Neural crest cell (in vitro differentiated cells): Measurements from ENCODE around the gene FOXJ2. TPM values are rescaled to one million over a fixed set of nuclear protein-coding genes. Genes with fewer than 3 reads are reported as not detected.
"Not testable (repeated sequence)": the region's sequence is repeated elsewhere in the genome, so short reads cannot be mapped to it uniquely, and the experiment has no call there.

Experiments used
- DNase-seq: peaks from one replicate; pipeline ENCODE4 v3.0.0; 2021; ENCODE audit warnings: low read depth, mixed read lengths, low spot score
- H3K27ac Mint-ChIP-seq: one replicate; pipeline ENCODE4 v1.8.0; 2021; ENCODE audit warnings: mild to moderate bottlenecking, mixed read lengths; ENCODE audit not compliant: unreplicated experiment
- H3K27me3 Mint-ChIP-seq: 2 replicates; pipeline ENCODE4 v1.8.0; 2021; ENCODE audit warnings: low read depth, mild to moderate bottlenecking, mixed read lengths
- H3K36me3 Mint-ChIP-seq: 2 replicates; pipeline ENCODE4 v1.8.0; 2021; ENCODE audit warnings: low read depth, mild to moderate bottlenecking, mixed read lengths
- H3K4me1 Mint-ChIP-seq: 2 replicates; pipeline ENCODE4 v1.8.0; 2021; ENCODE audit warnings: mixed read lengths
- H3K4me3 Mint-ChIP-seq: one replicate; pipeline ENCODE4 v1.8.0; 2021; ENCODE audit warnings: mild to moderate bottlenecking, mixed read lengths
- H3K9me3 Mint-ChIP-seq: 2 replicates; pipeline ENCODE4 v1.8.0; 2021; ENCODE audit warnings: mixed read lengths
- CTCF ChIP-seq: fragments of 200-600 bp; sonication (generic); conservative IDR thresholded peaks from 2 replicates; pipeline ENCODE4 v1.5.0; 2021; ENCODE audit warnings: antibody characterized with exemption, mild to moderate bottlenecking
- total RNA-seq: library from RNA; stranded (reverse); gene quantifications from 2 replicates; pipeline ENCODE4 v1.2.1, GENCODE V29; 2021

The FOXJ2 gene
- total RNA-seq, 1 donor from 2014 or later = 14.1 TPM

DNA sequence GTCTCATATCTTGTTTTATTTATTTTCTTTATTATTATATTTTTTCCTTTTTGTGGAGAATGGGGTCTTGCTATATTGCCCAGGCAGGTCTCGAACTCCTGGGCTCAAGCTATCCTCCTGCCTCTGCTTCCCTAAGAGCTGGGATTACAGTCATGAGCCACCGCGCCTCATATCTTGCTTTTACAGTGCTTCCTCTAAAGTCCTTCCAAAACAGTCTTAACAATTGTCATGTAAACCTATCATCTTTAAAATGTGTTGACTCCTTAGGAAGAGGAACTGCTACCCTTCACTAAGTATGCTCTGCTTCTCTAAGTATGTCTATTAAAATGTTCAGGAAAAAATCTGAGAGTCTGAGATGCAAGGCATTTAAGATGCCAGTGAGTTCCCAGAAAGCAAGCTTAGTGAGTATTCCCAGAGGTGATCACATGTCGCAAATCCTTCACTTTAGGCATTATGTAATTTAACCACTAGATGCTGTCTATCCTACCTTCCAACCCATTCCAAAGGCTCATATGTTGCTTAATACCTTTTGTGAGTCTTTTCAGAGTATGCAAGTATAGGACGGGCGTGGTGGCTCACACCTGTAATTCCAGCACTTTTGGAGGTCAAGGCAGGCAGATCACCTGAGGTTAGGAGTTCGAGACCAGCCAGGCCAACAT lies 19.7 kb upstream of the FOXJ2 start:
- no peaks in the 10 kb centered on the region for H3K36me3 Mint-ChIP-seq
- no peak for TF ChIP-seq CTCF
- no peak overlapping the region for H3K4me3 Mint-ChIP-seq
- H3K27ac Mint-ChIP-seq = no peak overlapping the region
- peaks cover 36% of the 10 kb centered on the region for H3K27me3 Mint-ChIP-seq
- H3K4me1 Mint-ChIP-seq = no peaks in the 10 kb centered on the region
- DNase-seq = no peak
- H3K9me3 Mint-ChIP-seq = no peaks in the 10 kb centered on the region

GRCh38 chr12:8014836-8015235 lies 17.7 kb upstream of the FOXJ2 start:
- H3K36me3 Mint-ChIP-seq = no peaks in the 10 kb centered on the region
- no peak overlapping the region for H3K27ac Mint-ChIP-seq
- H3K4me3 Mint-ChIP-seq = no peak overlapping the region
- H3K27me3 Mint-ChIP-seq = peaks cover 57% of the 10 kb centered on the region
- DNase-seq = no peak
- TF ChIP-seq CTCF = no peak
- no peaks in the 10 kb centered on the region for H3K4me1 Mint-ChIP-seq
- H3K9me3 Mint-ChIP-seq = no peaks in the 10 kb centered on the region

DNA sequence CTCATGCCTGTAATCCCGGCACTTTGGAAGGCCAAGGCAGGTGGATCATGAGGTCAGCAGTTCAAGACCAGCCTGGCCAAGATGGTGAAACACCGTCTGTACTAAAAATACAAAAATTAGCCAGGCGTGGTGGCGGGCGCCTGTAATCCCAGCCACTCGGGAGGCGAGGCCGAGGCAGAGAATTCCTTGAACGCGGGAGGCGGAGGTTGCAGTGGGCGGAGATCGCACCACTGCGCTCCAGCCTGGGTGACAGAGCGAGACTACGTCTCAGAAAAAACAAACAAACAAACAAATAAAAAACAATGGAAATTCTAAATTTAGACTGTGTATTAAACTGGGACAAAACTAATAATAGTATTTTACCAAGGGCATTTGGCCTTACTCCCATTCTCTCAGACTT lies 14.3 kb upstream of the FOXJ2 start:
- not testable (repeated sequence) for H3K27ac Mint-ChIP-seq, H3K4me1 Mint-ChIP-seq, DNase-seq, H3K36me3 Mint-ChIP-seq, H3K9me3 Mint-ChIP-seq
- Mint-ChIP-seq H3K4me3 (peak overlapping the region; percentile 34), H3K27me3 (peaks cover 61% of the 10 kb centered on the region)

GRCh38 chr12:8018666-8019581 lies 13.6 kb upstream of the FOXJ2 start:
- peaks cover 61% of the 10 kb centered on the region for H3K27me3 Mint-ChIP-seq
- H3K36me3 Mint-ChIP-seq = no peaks in the 10 kb centered on the region
- H3K4me1 Mint-ChIP-seq = no peaks in the 10 kb centered on the region
- H3K9me3 Mint-ChIP-seq = no peaks in the 10 kb centered on the region
- H3K4me3 Mint-ChIP-seq = peak overlapping the region; percentile 80
- H3K27ac Mint-ChIP-seq = no peak overlapping the region
- TF ChIP-seq CTCF = peak; percentile 29
- peak; percentile 43 for DNase-seq

DNA sequence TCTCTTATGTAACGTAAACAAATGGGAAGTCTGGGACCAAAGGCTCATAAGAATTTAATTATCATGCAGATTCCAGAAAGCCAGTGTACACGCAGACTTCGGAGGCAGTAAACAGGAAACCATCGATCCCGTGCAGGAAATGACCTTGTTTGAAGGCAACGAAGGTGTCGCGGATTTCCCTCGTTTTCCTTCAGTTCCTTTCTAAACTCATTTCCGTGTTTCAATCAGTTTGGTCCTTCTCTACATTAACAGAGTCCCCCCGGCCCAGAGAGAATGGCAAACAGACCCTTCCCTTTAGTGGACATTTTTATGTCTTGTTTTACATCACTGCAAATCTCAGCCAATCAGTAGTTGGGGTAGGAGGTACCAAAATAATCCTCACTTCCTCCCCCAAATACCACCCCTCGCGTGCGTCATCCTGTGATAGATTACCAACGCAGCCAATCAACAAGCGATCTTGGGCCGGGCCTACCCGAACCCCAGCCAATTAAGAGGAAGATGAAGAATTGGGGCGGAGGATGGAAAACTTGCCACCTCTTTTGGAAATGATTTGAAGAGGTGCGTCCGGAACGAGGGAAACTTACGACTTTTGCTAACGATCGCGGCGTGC lies 6.1 kb upstream of the FOXJ2 start:
- H3K9me3 Mint-ChIP-seq = no peaks in the 10 kb centered on the region
- TF ChIP-seq CTCF = no peak
- H3K27me3 Mint-ChIP-seq = peaks cover 6% of the 10 kb centered on the region
- no peaks in the 10 kb centered on the region for H3K36me3 Mint-ChIP-seq
- H3K27ac Mint-ChIP-seq = peak overlapping the region; percentile 89
- peaks cover 16% of the 10 kb centered on the region for H3K4me1 Mint-ChIP-seq
- peak; percentile 87 for DNase-seq
- peak overlapping the region; percentile 93 for H3K4me3 Mint-ChIP-seq
